ENCODE data around the gene LDHAL6B. TPM values are rescaled to one million over a fixed set of nuclear protein-coding genes. Genes with fewer than 3 reads are reported as not detected.

LDHAL6B gene
- polyA plus RNA-seq, 3 donors = not detected

DNA sequence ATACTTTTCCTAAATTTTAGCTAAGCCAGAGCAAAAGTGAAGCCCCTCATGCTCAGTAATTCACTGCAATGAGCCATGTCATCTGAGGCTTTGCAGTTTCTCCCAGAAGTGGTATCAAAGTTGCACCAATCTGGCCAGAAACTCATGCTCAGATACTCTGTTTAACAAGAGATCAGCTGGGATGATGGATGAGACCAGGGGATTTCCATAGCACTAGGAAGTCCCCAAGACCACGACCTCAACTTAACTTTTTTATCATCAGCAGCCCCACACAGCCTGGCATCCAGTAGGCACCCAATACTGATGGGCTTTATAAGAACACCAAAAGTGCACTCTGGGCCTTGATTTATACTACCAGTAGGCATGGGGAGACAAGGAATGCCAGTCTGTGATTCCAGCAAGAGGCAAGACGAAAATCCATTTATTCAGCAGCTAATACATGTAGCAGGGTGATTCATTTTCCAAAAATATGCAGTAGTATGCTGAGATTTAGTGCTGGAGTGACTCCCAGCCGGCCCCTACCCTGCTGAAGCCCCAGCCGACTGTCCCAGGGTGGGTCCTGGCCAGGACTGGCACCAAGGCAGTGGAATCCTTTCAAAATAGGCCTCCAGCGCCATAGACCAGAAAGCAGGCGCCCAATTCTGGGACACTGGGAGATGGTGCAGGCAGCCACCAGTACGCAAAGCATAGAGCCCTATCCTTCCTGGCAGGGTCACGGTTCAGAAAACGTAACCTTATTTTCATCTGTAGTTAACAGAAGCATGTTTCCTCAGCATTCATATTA lies 612 bp upstream of the LDHAL6B start:
- Histone ChIP-seq H3K27ac (ENCODE audit: low read depth in 1 of 2, low read length in 2 of 2) (no peak overlapping the region), H3K27me3 (ENCODE audit: control insufficient read depth in 2 of 2, insufficient read depth in 2 of 2, low read length in 2 of 2) (no peaks in the 10 kb centered on the region), H3K9me3 (replicated peaks in 1 of 2; ENCODE audit: control insufficient read depth in 1 of 2, insufficient read depth in 1 of 2, low read length in 2 of 2) (no peaks in the 10 kb centered on the region), H3K9ac (ENCODE audit: insufficient read depth, low read length, poor library complexity, severe bottlenecking) (no peak overlapping the region), H2AFZ (ENCODE audit: insufficient read depth, low read depth, low read length, poor library complexity, severe bottlenecking) (no peak overlapping the region), H3K4me3 (replicated peaks in 1 of 3; ENCODE audit: low read depth in 2 of 3, low read length in 3 of 3) (no peak overlapping the region), H3K4me1 (ENCODE audit: control insufficient read depth in 1 of 2, insufficient read depth in 2 of 2, low read length in 2 of 2) (no peaks in the 10 kb centered on the region), H3K36me3 (replicated peaks in 1 of 2; ENCODE audit: control insufficient read depth in 1 of 2, insufficient read depth in 2 of 2, low read length in 2 of 2) (peaks cover 51 to 88% of the 10 kb centered on the region in 2 donors), H3K4me2 (replicated peaks; ENCODE audit: extremely low read depth, low read length, poor library complexity, severe bottlenecking) (no peak overlapping the region), H4K20me1 (ENCODE audit: insufficient read depth, low read length) (no peaks in the 10 kb centered on the region), H3K79me2 (ENCODE audit: insufficient read depth, low read length) (no peaks in the 10 kb centered on the region)
- H3K4me1 Mint-ChIP-seq = no peaks in the 10 kb centered on the region
- intact Hi-C loops (cut with micrococcal nuclease) = no loop called here
- H3K27ac Mint-ChIP-seq = no peak overlapping the region
- H3K27me3 Mint-ChIP-seq (ENCODE audit: low read depth in 3 of 3) = no peaks in the 10 kb centered on the region
- H3K36me3 Mint-ChIP-seq = peaks cover 69 to 94% of the 10 kb centered on the region in 2 donors
- WGBS (ENCODE audit: insufficient coverage) = 94% methylated on average over 8 of the region's 9 CpGs
- no peak overlapping the region for H3K4me3 Mint-ChIP-seq
- H3K9me3 Mint-ChIP-seq = peaks cover 0 to 4% (median 0%) of the 10 kb centered on the region in 7 donors
- DNase-seq = no peak
- TF ChIP-seq, protein P1, sequence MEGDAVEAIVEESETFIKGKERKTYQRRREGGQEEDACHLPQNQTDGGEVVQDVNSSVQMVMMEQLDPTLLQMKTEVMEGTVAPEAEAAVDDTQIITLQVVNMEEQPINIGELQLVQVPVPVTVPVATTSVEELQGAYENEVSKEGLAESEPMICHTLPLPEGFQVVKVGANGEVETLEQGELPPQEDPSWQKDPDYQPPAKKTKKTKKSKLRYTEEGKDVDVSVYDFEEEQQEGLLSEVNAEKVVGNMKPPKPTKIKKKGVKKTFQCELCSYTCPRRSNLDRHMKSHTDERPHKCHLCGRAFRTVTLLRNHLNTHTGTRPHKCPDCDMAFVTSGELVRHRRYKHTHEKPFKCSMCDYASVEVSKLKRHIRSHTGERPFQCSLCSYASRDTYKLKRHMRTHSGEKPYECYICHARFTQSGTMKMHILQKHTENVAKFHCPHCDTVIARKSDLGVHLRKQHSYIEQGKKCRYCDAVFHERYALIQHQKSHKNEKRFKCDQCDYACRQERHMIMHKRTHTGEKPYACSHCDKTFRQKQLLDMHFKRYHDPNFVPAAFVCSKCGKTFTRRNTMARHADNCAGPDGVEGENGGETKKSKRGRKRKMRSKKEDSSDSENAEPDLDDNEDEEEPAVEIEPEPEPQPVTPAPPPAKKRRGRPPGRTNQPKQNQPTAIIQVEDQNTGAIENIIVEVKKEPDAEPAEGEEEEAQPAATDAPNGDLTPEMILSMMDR (IDR thresholded peaks at IDR 0.05) = no peak

DNA sequence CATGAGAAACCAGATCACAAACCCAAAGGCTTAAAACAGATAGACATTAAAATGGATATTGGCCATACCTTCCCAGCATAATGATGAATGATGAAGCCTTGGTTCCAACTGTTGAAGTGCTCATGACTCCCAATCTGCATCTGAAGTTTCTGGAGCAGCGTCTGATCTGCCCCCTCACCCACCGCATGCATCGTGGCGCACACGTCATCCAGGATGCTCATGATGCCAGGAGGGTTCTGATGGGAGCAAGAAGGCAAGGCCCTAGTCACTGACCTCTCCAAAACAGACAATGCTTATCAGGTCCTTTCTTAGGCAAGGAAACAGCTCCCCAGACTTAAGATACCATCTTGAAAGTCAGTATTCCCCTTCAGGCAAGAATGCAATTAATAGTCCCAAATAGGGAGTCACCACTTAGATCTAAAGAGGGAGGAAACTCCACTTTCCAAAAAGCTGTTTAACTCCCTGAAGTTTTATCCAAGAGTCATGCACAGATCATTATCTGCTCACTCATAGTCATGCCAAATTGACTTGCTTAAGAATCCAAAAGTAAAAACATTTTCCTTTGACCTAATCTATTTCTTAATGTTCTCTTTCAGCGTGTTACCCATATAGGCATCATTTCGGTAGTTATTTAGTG lies 2.1 kb downstream of the LDHAL6B start:
- H3K36me3 Mint-ChIP-seq = peaks cover 60 to 88% of the 10 kb centered on the region in 2 donors
- H4K20me1 ChIP-seq (ENCODE audit: insufficient read depth, low read length) = no peaks in the 10 kb centered on the region
- no peak overlapping the region for H3K4me3 ChIP-seq (replicated peaks in 1 of 3; ENCODE audit: low read depth in 2 of 3, low read length in 3 of 3)
- no peaks in the 10 kb centered on the region for H3K4me1 ChIP-seq (ENCODE audit: control insufficient read depth in 1 of 2, insufficient read depth in 2 of 2, low read length in 2 of 2)
- H3K79me2 ChIP-seq (ENCODE audit: insufficient read depth, low read length) = no peaks in the 10 kb centered on the region
- H2AFZ ChIP-seq (ENCODE audit: insufficient read depth, low read depth, low read length, poor library complexity, severe bottlenecking) = no peak overlapping the region
- TF ChIP-seq, protein P1 (IDR thresholded peaks at IDR 0.05) = no peak
- H3K9me3 ChIP-seq (replicated peaks in 1 of 2; ENCODE audit: control insufficient read depth in 1 of 2, insufficient read depth in 1 of 2, low read length in 2 of 2) = no peaks in the 10 kb centered on the region
- WGBS (ENCODE audit: insufficient coverage) = no CpG with 5 or more reads among the region's 7 CpGs
- no peaks in the 10 kb centered on the region for H3K27me3 ChIP-seq (ENCODE audit: control insufficient read depth in 2 of 2, insufficient read depth in 2 of 2, low read length in 2 of 2)
- intact Hi-C loops (cut with micrococcal nuclease) = no loop called here
- no peak overlapping the region for H3K27ac Mint-ChIP-seq
- H3K36me3 ChIP-seq (replicated peaks in 1 of 2; ENCODE audit: control insufficient read depth in 1 of 2, insufficient read depth in 2 of 2, low read length in 2 of 2) = peaks cover 44 to 68% of the 10 kb centered on the region in 2 donors
- DNase-seq = no peak
- H3K4me3 Mint-ChIP-seq = no peak overlapping the region
- no peak overlapping the region for H3K9ac ChIP-seq (ENCODE audit: insufficient read depth, low read length, poor library complexity, severe bottlenecking)
- H3K4me1 Mint-ChIP-seq = no peaks in the 10 kb centered on the region
- H3K27ac ChIP-seq (ENCODE audit: low read depth in 1 of 2, low read length in 2 of 2) = no peak overlapping the region
- peaks cover 0 to 4% (median 0%) of the 10 kb centered on the region in 7 donors for H3K9me3 Mint-ChIP-seq
- H3K4me2 ChIP-seq (replicated peaks; ENCODE audit: extremely low read depth, low read length, poor library complexity, severe bottlenecking) = no peak overlapping the region
- H3K27me3 Mint-ChIP-seq (ENCODE audit: low read depth in 3 of 3) = no peaks in the 10 kb centered on the region
